MCF 10A (cell line): Measurements from ENCODE around the gene CAMKMT. TPM values are rescaled to one million over a fixed set of nuclear protein-coding genes. Genes with fewer than 3 reads are reported as not detected.

ENCODE experiments used
- BruUV-seq: library from RNA; stranded (reverse); fragments of 400-500 nt; replicated peaks from 2 replicates; lab custom pipeline; 2021; lab: Mats Ljungman, UMichigan
- CTCF ChIA-PET: fragments of 300-600 bp; sonication (Branson Sonifier 250); formaldehyde crosslinking; extraction: SDS; loops from one replicate; lab custom pipeline; 2021; ENCODE audit warnings: antibody characterized with exemption, inconsistent platforms; lab: Yijun Ruan, JAX
- POLR2A ChIA-PET: fragments of 300-600, 350-650 bp; sonication (Branson Sonifier 250); formaldehyde crosslinking; extraction: SDS; loops from one replicate; lab custom pipeline; 2020; ENCODE audit warnings: antibody characterized with exemption, inconsistent platforms; lab: Yijun Ruan, JAX
- DNase-seq: peaks from one replicate; pipeline ENCODE4 v3.0.0-alpha.2; 2018; ENCODE audit not compliant: unreplicated experiment
- H3K27ac Mint-ChIP-seq: one replicate; pipeline ENCODE4 v1.8.0; 2022; ENCODE audit warnings: mild to moderate bottlenecking, low read depth, mixed read lengths; ENCODE audit not compliant: unreplicated experiment
- H3K27me3 Mint-ChIP-seq: one replicate; pipeline ENCODE4 v1.8.0; 2022; ENCODE audit warnings: mixed read lengths; ENCODE audit not compliant: insufficient read depth, unreplicated experiment
- H3K36me3 Mint-ChIP-seq: one replicate; pipeline ENCODE4 v1.8.0; 2022; ENCODE audit warnings: mild to moderate bottlenecking, moderate library complexity, mixed read lengths; ENCODE audit not compliant: insufficient read depth, unreplicated experiment
- H3K4me1 Mint-ChIP-seq: one replicate; pipeline ENCODE4 v1.8.0; 2022; ENCODE audit warnings: mixed read lengths; ENCODE audit not compliant: insufficient read depth, unreplicated experiment
- H3K4me3 Mint-ChIP-seq: one replicate; pipeline ENCODE4 v1.8.0; 2022; ENCODE audit warnings: mild to moderate bottlenecking, moderate library complexity, mixed read lengths; ENCODE audit not compliant: unreplicated experiment
- H3K9me3 Mint-ChIP-seq: one replicate; pipeline ENCODE4 v1.8.0; 2022; ENCODE audit warnings: mixed read lengths; ENCODE audit not compliant: unreplicated experiment
- intact Hi-C: fragments of 100-400 bp; cut with micrococcal nuclease; formaldehyde crosslinking; loops from 2 replicates; pipeline ENCODE4 v1.14.1; 2022
- total RNA-seq: library from RNA; stranded (reverse); gene quantifications from 2 replicates; pipeline ENCODE4 v1.2.3, GENCODE V29; 2022
- TF ChIP-seq, protein P1 (sequence below): fragments of 200-600 bp; IDR thresholded peaks from one replicate; pipeline ENCODE4 v1.8.0; 2022; ENCODE audit warnings: antibody characterized with exemption, mild to moderate bottlenecking; ENCODE audit not compliant: unreplicated experiment

CAMKMT gene
- total RNA-seq, 1 experiment from 2014 or later: 9.9 TPM

DNA sequence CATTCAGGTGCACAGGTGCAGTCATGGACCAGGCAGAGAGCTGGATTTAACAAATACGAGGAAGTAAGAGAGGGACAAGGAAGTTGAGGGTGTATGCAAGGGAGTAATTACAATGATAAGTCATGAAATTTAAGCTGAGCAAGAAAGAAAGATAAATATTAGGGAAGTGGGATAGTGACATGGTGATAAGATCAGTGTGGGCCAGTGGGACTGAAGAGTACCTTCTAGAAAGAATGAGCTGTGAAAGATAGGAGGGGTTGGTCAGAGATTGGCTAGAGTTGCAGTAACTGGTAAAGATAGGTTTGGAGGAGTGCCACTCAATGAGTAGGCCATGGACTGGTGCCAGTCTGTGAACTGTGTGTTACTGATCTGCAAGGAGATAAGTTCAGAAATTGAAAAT lies 378.9 kb downstream of the CAMKMT start:
- H3K9me3 Mint-ChIP-seq: peaks cover 16% of the 10 kb centered on the region
- no TSS peak for BruUV-seq
- H3K4me1 Mint-ChIP-seq: no peaks in the 10 kb centered on the region
- TF ChIP-seq, protein P1, sequence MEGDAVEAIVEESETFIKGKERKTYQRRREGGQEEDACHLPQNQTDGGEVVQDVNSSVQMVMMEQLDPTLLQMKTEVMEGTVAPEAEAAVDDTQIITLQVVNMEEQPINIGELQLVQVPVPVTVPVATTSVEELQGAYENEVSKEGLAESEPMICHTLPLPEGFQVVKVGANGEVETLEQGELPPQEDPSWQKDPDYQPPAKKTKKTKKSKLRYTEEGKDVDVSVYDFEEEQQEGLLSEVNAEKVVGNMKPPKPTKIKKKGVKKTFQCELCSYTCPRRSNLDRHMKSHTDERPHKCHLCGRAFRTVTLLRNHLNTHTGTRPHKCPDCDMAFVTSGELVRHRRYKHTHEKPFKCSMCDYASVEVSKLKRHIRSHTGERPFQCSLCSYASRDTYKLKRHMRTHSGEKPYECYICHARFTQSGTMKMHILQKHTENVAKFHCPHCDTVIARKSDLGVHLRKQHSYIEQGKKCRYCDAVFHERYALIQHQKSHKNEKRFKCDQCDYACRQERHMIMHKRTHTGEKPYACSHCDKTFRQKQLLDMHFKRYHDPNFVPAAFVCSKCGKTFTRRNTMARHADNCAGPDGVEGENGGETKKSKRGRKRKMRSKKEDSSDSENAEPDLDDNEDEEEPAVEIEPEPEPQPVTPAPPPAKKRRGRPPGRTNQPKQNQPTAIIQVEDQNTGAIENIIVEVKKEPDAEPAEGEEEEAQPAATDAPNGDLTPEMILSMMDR: no peak
- CTCF ChIA-PET: interaction anchor here (1.6 kb wide), 1 partner anchor 215 kb away, joined by 3 read pairs; no protein-coding TSS in a partner anchor
- no peaks in the 10 kb centered on the region for H3K27me3 Mint-ChIP-seq
- intact Hi-C loops: no loop called here
- peak; percentile 36 for DNase-seq
- POLR2A ChIA-PET: no interaction called here
- no peak overlapping the region for H3K4me3 Mint-ChIP-seq
- H3K27ac Mint-ChIP-seq: no peak overlapping the region
- no peaks in the 10 kb centered on the region for H3K36me3 Mint-ChIP-seq

DNA sequence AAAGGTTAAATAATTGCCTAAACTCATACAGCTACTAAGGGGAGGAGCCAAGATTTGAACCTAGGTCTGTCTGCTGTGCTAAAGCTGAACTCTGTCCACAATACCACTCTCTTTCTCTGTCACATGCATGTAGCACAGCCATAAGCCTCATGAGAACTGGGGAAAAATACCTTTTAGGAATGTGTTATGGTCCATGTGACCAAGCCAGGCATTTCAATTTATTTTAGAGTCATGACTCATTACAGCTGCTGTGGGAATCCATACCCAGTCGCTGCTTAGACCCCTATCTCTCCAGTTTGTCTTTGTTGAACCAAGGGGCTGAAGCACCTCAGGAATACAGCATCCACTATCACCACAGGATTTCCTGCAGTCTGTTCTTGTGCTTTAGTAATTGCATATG lies 379.8 kb downstream of the CAMKMT start:
- ChIA-PET CTCF (interaction anchor here (0.6 to 1.6 kb wide), 2 partner anchors 16 to 214 kb away, joined by 3 read pairs; no protein-coding TSS in a partner anchor), POLR2A (no interaction called here)
- peak; percentile 3 for DNase-seq
- no peak overlapping the region for H3K4me3 Mint-ChIP-seq
- no peaks in the 10 kb centered on the region for H3K4me1 Mint-ChIP-seq
- no peaks in the 10 kb centered on the region for H3K36me3 Mint-ChIP-seq
- H3K27ac Mint-ChIP-seq: no peak overlapping the region
- no TSS peak for BruUV-seq
- H3K27me3 Mint-ChIP-seq: no peaks in the 10 kb centered on the region
- H3K9me3 Mint-ChIP-seq: peaks cover 12% of the 10 kb centered on the region
- TF ChIP-seq, protein P1: no peak
- intact Hi-C loops: no loop called here

DNA sequence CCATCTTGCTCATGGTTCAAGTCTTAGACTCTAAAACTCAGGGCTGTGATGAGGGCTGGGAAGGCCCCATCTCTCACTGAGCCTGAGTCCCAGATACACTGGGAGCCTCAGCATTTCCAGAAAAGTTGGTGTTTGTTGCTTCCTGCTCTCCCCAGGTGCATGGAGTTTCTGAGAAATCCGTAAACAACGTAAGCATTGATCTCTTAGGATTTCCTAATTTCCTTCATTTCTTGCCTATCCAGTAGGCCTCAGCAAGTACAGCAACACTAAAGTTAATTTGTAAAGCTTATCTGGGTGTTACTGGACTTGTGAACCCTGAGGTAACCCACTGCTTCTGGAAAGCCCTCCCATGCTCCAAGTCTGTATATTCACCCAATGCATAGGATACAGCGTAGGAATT lies 380.3 kb downstream of the CAMKMT start:
- peaks cover under 1% of the 10 kb centered on the region for H3K4me1 Mint-ChIP-seq
- H3K27me3 Mint-ChIP-seq: no peaks in the 10 kb centered on the region
- H3K36me3 Mint-ChIP-seq: no peaks in the 10 kb centered on the region
- POLR2A ChIA-PET: no interaction called here
- CTCF ChIA-PET: interaction anchor here (1.6 kb wide), 1 partner anchor 213 kb away, joined by 3 read pairs; no protein-coding TSS in a partner anchor
- intact Hi-C loops: no loop called here
- TF ChIP-seq, protein P1: no peak
- no TSS peak for BruUV-seq
- H3K27ac Mint-ChIP-seq: no peak overlapping the region
- H3K4me3 Mint-ChIP-seq: no peak overlapping the region
- H3K9me3 Mint-ChIP-seq: peaks cover 8% of the 10 kb centered on the region
- no peak for DNase-seq

DNA sequence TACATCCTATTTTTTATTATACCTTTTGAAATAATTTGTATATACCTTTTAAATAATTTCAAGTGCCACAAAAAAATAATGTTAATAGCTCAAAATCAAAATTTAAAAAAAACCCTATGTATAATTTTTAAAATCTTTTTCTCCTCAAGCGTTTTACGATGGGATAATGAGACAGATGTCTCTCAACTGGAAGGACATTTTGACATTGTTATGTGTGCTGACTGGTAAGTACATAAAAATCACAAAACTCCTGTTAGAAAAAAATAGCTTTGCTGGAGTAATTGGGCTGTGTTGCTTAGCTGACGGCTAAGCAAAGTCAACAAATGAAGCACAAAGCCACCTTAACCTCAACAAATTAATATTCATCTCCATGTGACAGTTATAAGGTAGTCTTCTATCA lies 381.7 kb downstream of the CAMKMT start:
- no peak for DNase-seq
- Mint-ChIP-seq H3K4me3 (no peak overlapping the region), H3K4me1 (peaks cover 11% of the 10 kb centered on the region), H3K27me3 (no peaks in the 10 kb centered on the region), H3K9me3 (no peaks in the 10 kb centered on the region), H3K27ac (no peak overlapping the region), H3K36me3 (no peaks in the 10 kb centered on the region)
- ChIA-PET CTCF (interaction anchor here (0.6 kb wide), 1 partner anchor 163 kb away, joined by 3 read pairs; no protein-coding TSS in a partner anchor), POLR2A (interaction anchor here (0.7 kb wide), 1 partner anchor 200 kb away, joined by 4 read pairs; no protein-coding TSS in a partner anchor)
- TF ChIP-seq, protein P1: no peak
- intact Hi-C loops: no loop called here
- BruUV-seq: no TSS peak
